IMR-90 (cell line): Measurements from ENCODE around the gene NEMP1. TPM values are rescaled to one million over a fixed set of nuclear protein-coding genes. Genes with fewer than 3 reads are reported as not detected.

Source experiments
- ATAC-seq: fragments of 200-7000 bp; cut with Tn5 transposase; 2 replicates; pipeline ENCODE4 v1.9.1; 2020; ENCODE audit warnings: low read depth, mild to moderate bottlenecking, moderate library complexity
- BruUV-seq: library from RNA; stranded (reverse); fragments of 400-500 nt; replicated peaks from 2 replicates; lab custom pipeline; 2021; lab: Mats Ljungman, UMichigan
- CTCF ChIA-PET: fragments of 300-600 bp; formaldehyde crosslinking; extraction: SDS; loops from one replicate; lab custom pipeline; 2021; ENCODE audit warnings: antibody characterized with exemption; lab: Yijun Ruan, JAX
- POLR2A ChIA-PET: fragments of 300-600 bp; sonication (Branson Sonifier 250); formaldehyde crosslinking; loops from one replicate; lab custom pipeline; 2022; ENCODE audit warnings: antibody characterized with exemption; ENCODE audit not compliant: unreplicated experiment; lab: Charles Lee
- DNase-seq: peaks from one replicate; pipeline ENCODE4 v3.0.0; 2013
- H2AFZ ChIP-seq: replicated peaks from 2 replicates; pipeline ENCODE3; 2013; ENCODE audit warnings: low read length, mild to moderate bottlenecking; ENCODE audit not compliant: poor library complexity
- H2AK5ac ChIP-seq: 2 replicates; pipeline ENCODE4 v1.6.1; 2013; ENCODE audit warnings: low read depth, low read length, inconsistent platforms
- H2AK9ac ChIP-seq: replicated peaks from 2 replicates; pipeline ENCODE3; 2013; ENCODE audit warnings: mild to moderate bottlenecking, low read depth, low read length, moderate library complexity; ENCODE audit not compliant: poor library complexity
- H2BK120ac ChIP-seq: 2 replicates; pipeline ENCODE4 v1.6.1; 2013; ENCODE audit warnings: low read depth, low read length, inconsistent platforms
- H2BK15ac ChIP-seq: 3 replicates; pipeline ENCODE4 v1.6.1; 2013; ENCODE audit warnings: low read depth, low read length, inconsistent platforms
- H2BK20ac ChIP-seq: 2 replicates; pipeline ENCODE4 v1.6.1; 2013; ENCODE audit warnings: low read depth, mild to moderate bottlenecking, inconsistent platforms, low read length, moderate library complexity
- H2BK5ac ChIP-seq: 2 replicates; pipeline ENCODE4 v1.6.1; 2013; ENCODE audit warnings: mild to moderate bottlenecking, low read depth, low read length, inconsistent platforms; ENCODE audit not compliant: poor library complexity, severe bottlenecking
- H3K14ac ChIP-seq: replicated peaks from 2 replicates; pipeline ENCODE4 v1.6.1; 2013; ENCODE audit warnings: low read depth, low read length, inconsistent platforms
- H3K18ac ChIP-seq: 2 replicates; pipeline ENCODE4 v1.6.1; 2013; ENCODE audit warnings: low read depth, low read length, control low read depth
- H3K23ac ChIP-seq: 2 replicates; pipeline ENCODE4 v1.6.1; 2013; ENCODE audit warnings: low read depth, low read length, inconsistent platforms
- H3K27ac ChIP-seq: 2 replicates; pipeline ENCODE4 v1.5.1; 2013; ENCODE audit warnings: mild to moderate bottlenecking, control low read depth, low read length; ENCODE audit not compliant: insufficient read depth
- H3K27me3 ChIP-seq: 2 replicates; pipeline ENCODE4 v1.6.1; 2013; ENCODE audit warnings: low read length; ENCODE audit not compliant: control insufficient read depth, insufficient read depth
- H3K36me3 ChIP-seq: 2 replicates; pipeline ENCODE4 v1.6.1; 2013; ENCODE audit warnings: low read length, mixed read lengths; ENCODE audit not compliant: control insufficient read depth, insufficient read depth
- H3K4ac ChIP-seq: 2 replicates; pipeline ENCODE4 v1.6.1; 2013; ENCODE audit warnings: low read depth, low read length, inconsistent platforms
- H3K4me1 ChIP-seq: 2 replicates; pipeline ENCODE4 v1.6.1; 2013; ENCODE audit warnings: low read length, mixed read lengths; ENCODE audit not compliant: control insufficient read depth, insufficient read depth
- H3K4me2 ChIP-seq: 2 replicates; pipeline ENCODE4 v1.6.1; 2013; ENCODE audit warnings: low read depth, mild to moderate bottlenecking, control low read depth, low read length, moderate library complexity
- H3K4me3 ChIP-seq: 2 replicates; pipeline ENCODE4 v1.5.1; 2013; ENCODE audit warnings: low read depth, mild to moderate bottlenecking, control low read depth, low read length, moderate library complexity; ENCODE audit not compliant: insufficient read depth
- H3K56ac ChIP-seq: 2 replicates; pipeline ENCODE4 v1.6.1; 2013; ENCODE audit warnings: low read length, inconsistent platforms; ENCODE audit not compliant: insufficient read depth; ENCODE audit errors: extremely low read depth
- H3K79me1 ChIP-seq, 2 experiments: 2 replicates each; pipeline ENCODE4 v1.6.1; 2013; ENCODE audit warnings: low read length in 2 of 2, inconsistent platforms in 1 of 2, low read depth in 1 of 2
- H3K9ac ChIP-seq: 2 replicates; pipeline ENCODE4 v1.6.1; 2013; ENCODE audit warnings: low read depth, low read length, control low read depth
- H3K9me1 ChIP-seq: 2 replicates; pipeline ENCODE4 v1.6.1; 2013; ENCODE audit warnings: low read length, inconsistent platforms; ENCODE audit not compliant: insufficient read depth
- H3K9me3 ChIP-seq: 2 replicates; pipeline ENCODE4 v1.6.1; 2013; ENCODE audit warnings: low read length; ENCODE audit not compliant: control insufficient read depth, insufficient read depth
- H4K20me1 ChIP-seq: 2 replicates; pipeline ENCODE4 v1.6.1; 2013; ENCODE audit warnings: low read length, inconsistent platforms; ENCODE audit not compliant: insufficient read depth
- H4K5ac ChIP-seq: 2 replicates; pipeline ENCODE4 v1.6.1; 2013; ENCODE audit warnings: mild to moderate bottlenecking, low read depth, low read length, control low read depth
- H4K8ac ChIP-seq, 2 experiments: 2 replicates each; pipeline ENCODE4 v1.6.1; 2013; ENCODE audit warnings: low read depth in 2 of 2, low read length in 2 of 2, control low read depth in 1 of 2, inconsistent platforms in 1 of 2
- H4K91ac ChIP-seq: 2 replicates; pipeline ENCODE4 v1.6.1; 2013; ENCODE audit warnings: low read depth, low read length, inconsistent platforms; ENCODE audit not compliant: insufficient read depth
- BHLHE40 ChIP-seq: fragments of 150-350 bp; IDR thresholded peaks from 2 replicates; pipeline ENCODE4 v1.6.1; 2016; ENCODE audit warnings: mild to moderate bottlenecking, low read depth, low read length
- CEBPB ChIP-seq: IDR thresholded peaks from 2 replicates; pipeline ENCODE4 v1.6.1; 2012; ENCODE audit warnings: low read depth, low read length, improper control_type of control experiment
- CHD1 ChIP-seq: IDR thresholded peaks from 2 replicates; pipeline ENCODE4 v1.6.1; 2012; ENCODE audit warnings: low read depth, low read length, improper control_type of control experiment
- CTCF ChIP-seq: conservative IDR thresholded peaks from 2 replicates; pipeline ENCODE4 v1.5.1; 2012; ENCODE audit warnings: mild to moderate bottlenecking, low read depth, low read length, improper control_type of control experiment
- ELK1 ChIP-seq: fragments of 150-350 bp; IDR thresholded peaks from 2 replicates; pipeline ENCODE4 v1.6.1; 2016; ENCODE audit warnings: low read depth, mild to moderate bottlenecking, low read length, moderate library complexity, borderline replicate concordance
- FOS ChIP-seq: fragments of 150-350 bp; IDR thresholded peaks from 2 replicates; pipeline ENCODE4 v1.6.1; 2016; ENCODE audit warnings: low read depth, low read length
- MAFK ChIP-seq: IDR thresholded peaks from 2 replicates; pipeline ENCODE4 v1.6.1; 2012; ENCODE audit warnings: low read depth, low read length, improper control_type of control experiment
- MAZ ChIP-seq: IDR thresholded peaks from 2 replicates; pipeline ENCODE4 v1.6.1; 2012; ENCODE audit warnings: low read depth, mild to moderate bottlenecking, low read length, improper control_type of control experiment, moderate library complexity, borderline replicate concordance
- NFE2L2 ChIP-seq: fragments of 150-350 bp; IDR thresholded peaks from 2 replicates; pipeline ENCODE4 v1.6.1; 2016; ENCODE audit warnings: low read depth, mild to moderate bottlenecking, low read length
- POLR2A ChIP-seq: IDR thresholded peaks from 2 replicates; pipeline ENCODE4 v1.6.1; 2012; ENCODE audit warnings: mild to moderate bottlenecking, low read depth, low read length
- RAD21 ChIP-seq: IDR thresholded peaks from 2 replicates; pipeline ENCODE4 v1.6.1; 2012; ENCODE audit warnings: low read length, improper control_type of control experiment
- RCOR1 ChIP-seq: IDR thresholded peaks from 2 replicates; pipeline ENCODE4 v1.6.1; 2012; ENCODE audit warnings: mild to moderate bottlenecking, low read length, improper control_type of control experiment; ENCODE audit not compliant: insufficient replicate concordance
- RFX5 ChIP-seq: IDR thresholded peaks from 2 replicates; pipeline ENCODE4 v1.8.0; 2012; ENCODE audit warnings: low read depth, mild to moderate bottlenecking, low read length, moderate library complexity
- SMC3 ChIP-seq: fragments of 150-350 bp; IDR thresholded peaks from 2 replicates; pipeline ENCODE4 v1.6.1; 2016; ENCODE audit warnings: low read depth, mild to moderate bottlenecking, antibody characterized with exemption, low read length, moderate library complexity
- USF2 ChIP-seq: fragments of 150-350 bp; IDR thresholded peaks from 2 replicates; pipeline ENCODE4 v1.6.1; 2017; ENCODE audit warnings: mild to moderate bottlenecking, antibody characterized with exemption, low read length, low read depth
- WGBS, 2 experiments: methylation state at CpG; one replicate each; pipeline versions ENCODE4 v1.1.5 to v1.1.7; 2013; ENCODE audit warnings: missing lambda C conversion rate in 2 of 2; ENCODE audit not compliant: insufficient read length in 1 of 2; ENCODE audit errors: extremely low coverage in 2 of 2; 5-methylcytosine and 5-hydroxymethylcytosine counted together
- dilution Hi-C: fragments of 300-500 bp; cut with HindIII; formaldehyde crosslinking; loops from one replicate; pipeline ENCODE4 v1.14.3; 2018; ENCODE audit warnings: low sequenced_read_pairs; ENCODE audit not compliant: unreplicated experiment
- in situ Hi-C: fragments of 300-500 bp; cut with MboI; formaldehyde crosslinking; loops from 3 replicates; pipeline ENCODE4 v1.14.3; 2019; ENCODE audit warnings: low sequenced_read_pairs, inconsistent platforms, mixed read lengths
- intact Hi-C: fragments of 100-400 bp; cut with micrococcal nuclease; formaldehyde crosslinking; loops from 2 replicates; pipeline ENCODE4 v1.10.0; 2022
- polyA plus RNA-seq, 3 experiments: library from polyadenylated mRNA; depleted of rRNA; stranded (reverse); fragments of >200 nt; gene quantifications; 2 replicates each; pipeline ENCODE4 v1.2.3, GENCODE V29; 2012; ENCODE audit warnings: low replicate concordance in 1 of 3
- total RNA-seq: library from RNA; depleted of rRNA; stranded (reverse); fragments of >200 nt; gene quantifications from 2 replicates; pipeline ENCODE4 v1.2.3, GENCODE V29; 2012

Gene NEMP1
- total and polyA plus RNA-seq, 2 of the 4 experiments (the other 2 are of a cell fraction), result 8.9 to 10.9 TPM

- Histone ChIP-seq H3K4ac (no peak overlapping the region), H4K8ac (no peak overlapping the region), H3K27ac (no peak overlapping the region), H2BK120ac (no peak overlapping the region), H3K9me1 (no peaks in the 10 kb centered on the region), H3K9ac (no peak overlapping the region), H4K5ac (no peak overlapping the region), H3K4me2 (no peak overlapping the region), H3K56ac (no peak overlapping the region), H2AK5ac (no peak overlapping the region), H2BK15ac (no peak overlapping the region), H2BK20ac (no peak overlapping the region), H3K79me1 (peaks cover 0 to 3% of the 10 kb centered on the region in 2 experiments; a peak in 1 of 4 replicates), H3K4me3 (no peak overlapping the region), H3K18ac (no peak overlapping the region), H3K27me3 (no peaks in the 10 kb centered on the region), H3K4me1 (no peaks in the 10 kb centered on the region; the same call in none of the 2 replicates), H2BK5ac (no peak overlapping the region), H2AFZ (no peak overlapping the region), H2AK9ac (peak overlapping the region; percentile 25), H3K14ac (no peak overlapping the region), H4K20me1 (no peaks in the 10 kb centered on the region), H4K91ac (no peak overlapping the region), H3K9me3 (no peaks in the 10 kb centered on the region; the same call in 1 of the 2 replicates), H3K23ac (no peak overlapping the region), H3K36me3 (no peaks in the 10 kb centered on the region)
- CTCF ChIA-PET, result interaction anchor here (0.7 to 2.7 kb wide), 9 partner anchors 8 to 115 kb away, joined by 3 to 13 read pairs (median 5); partner anchors contain the start of gene STAT6
- intact Hi-C loops, result loop anchor here (2.0 kb wide), 2 partner anchors 50 to 58 kb away; no protein-coding TSS in a partner anchor
- ATAC-seq (peak; percentile 36), DNase-seq (peak; percentile 69)
- dilution Hi-C loops, result no loop called here
- no TSS peak for BruUV-seq
- 0% methylated on average over 2 of the region's 10 CpGs; no CpG with 5 or more reads in 1 of the 2 experiments for WGBS, 2 experiments
- POLR2A ChIA-PET, result interaction anchor here (0.6 kb wide), 1 partner anchor 184 kb away, joined by 8 read pairs; no protein-coding TSS in a partner anchor
- in situ Hi-C loops, result loop anchor here (5.0 kb wide), 1 partner anchor 53 kb away; no protein-coding TSS in a partner anchor
- TF ChIP-seq FOS, result no peak
- no peak for TF ChIP-seq CEBPB
- TF ChIP-seq MAZ, result peak; percentile 51; the same call in 1 of the 2 replicates
- no peak for TF ChIP-seq ELK1
- peak; percentile 90 for TF ChIP-seq RAD21
- TF ChIP-seq RFX5, result no peak
- peak; percentile 23; the same call in 1 of the 2 replicates for TF ChIP-seq MAFK
- no peak for TF ChIP-seq CHD1
- TF ChIP-seq NFE2L2, result no peak
- TF ChIP-seq CTCF, result peak; percentile 91
- TF ChIP-seq BHLHE40, result no peak
- TF ChIP-seq SMC3, result peak; percentile 89
- TF ChIP-seq RCOR1, result no peak
- TF ChIP-seq POLR2A, result no peak
- no peak for TF ChIP-seq USF2
Observed at GRCh38 chr12:57124261-57124877, 45.8 kb upstream of the NEMP1 start.
